ENCODE data around the gene SYNPO. TPM values are rescaled to one million over a fixed set of nuclear protein-coding genes. Genes with fewer than 3 reads are reported as not detected.
A peak's percentile ranks its signal among the peaks of the same experiment; 100 is the strongest.

The SYNPO gene
- total and polyA plus RNA-seq, 2 experiments from 2014 or later, result 7.1 to 8.4 TPM

- no peaks in the 10 kb centered on the region for H3K36me3 ChIP-seq (replicated peaks; ENCODE audit: insufficient read depth, low read depth)
Observed at GRCh38 chr5:150622157-150622556, 18.3 kb upstream of the SYNPO start.

GRCh38 chr5:150623152-150623877 is 17.1 kb upstream of the SYNPO start:
- 75% methylated on average over 7 of the region's 7 CpGs for WGBS (ENCODE audit: low lambda C conversion rate, missing lambda C conversion rate)
- no peak for DNase-seq (ENCODE audit: low spot score)
- Histone ChIP-seq H3K4me2 (no peak overlapping the region), H3K27ac (no peak overlapping the region), H3K27me3 (no peaks in the 10 kb centered on the region), H3K79me2 (peaks cover 8% of the 10 kb centered on the region), H4K20me1 (ENCODE audit: insufficient read depth, poor library complexity, severe bottlenecking) (no peaks in the 10 kb centered on the region), H3K9me3 (ENCODE audit: low read depth) (no peaks in the 10 kb centered on the region), H3K4me3 (no peak overlapping the region), H3K4me1 (ENCODE audit: insufficient read depth) (peaks cover 30% of the 10 kb centered on the region), H3K9me2 (replicated peaks; ENCODE audit: insufficient read depth) (no peaks in the 10 kb centered on the region), H3K36me3 (replicated peaks; ENCODE audit: insufficient read depth, low read depth) (no peaks in the 10 kb centered on the region), H2AFZ (no peak overlapping the region)
- TF ChIP-seq EZH2phosphoT487 (IDR thresholded peaks at IDR 0.05; ENCODE audit: low read depth, severe bottlenecking, unreplicated experiment), result no peak
- no peak for TF ChIP-seq EZH2 (IDR thresholded peaks at IDR 0.05; ENCODE audit: borderline replicate concordance)
- no peak for TF ChIP-seq CTCF (IDR thresholded peaks at IDR 0.05; ENCODE audit: poor library complexity)

More at GRCh38 chr5:150622157-150622556, 18.3 kb upstream of the SYNPO start:
- Histone ChIP-seq H3K79me2 (peaks cover 8% of the 10 kb centered on the region), H3K4me3 (no peak overlapping the region), H3K9me3 (ENCODE audit: low read depth) (no peaks in the 10 kb centered on the region), H3K9me2 (replicated peaks; ENCODE audit: insufficient read depth) (no peaks in the 10 kb centered on the region), H4K20me1 (ENCODE audit: insufficient read depth, poor library complexity, severe bottlenecking) (no peaks in the 10 kb centered on the region), H3K27ac (no peak overlapping the region), H3K4me2 (no peak overlapping the region), H3K4me1 (ENCODE audit: insufficient read depth) (peaks cover 42% of the 10 kb centered on the region), H3K27me3 (no peaks in the 10 kb centered on the region), H2AFZ (no peak overlapping the region)
- WGBS (ENCODE audit: low lambda C conversion rate, missing lambda C conversion rate), result 66% methylated on average over 2 of the region's 2 CpGs
- no peak for DNase-seq (ENCODE audit: low spot score)
- no peak for TF ChIP-seq CTCF (IDR thresholded peaks at IDR 0.05; ENCODE audit: poor library complexity)
- TF ChIP-seq EZH2phosphoT487 (IDR thresholded peaks at IDR 0.05; ENCODE audit: low read depth, severe bottlenecking, unreplicated experiment), result no peak
- TF ChIP-seq EZH2 (IDR thresholded peaks at IDR 0.05; ENCODE audit: borderline replicate concordance), result no peak

GRCh38 chr5:150623878-150624216 is 16.6 kb upstream of the SYNPO start:
- Histone ChIP-seq H3K27ac (peak overlapping the region; percentile 15), H3K9me2 (replicated peaks; ENCODE audit: insufficient read depth) (no peaks in the 10 kb centered on the region), H3K4me3 (no peak overlapping the region), H3K9me3 (ENCODE audit: low read depth) (no peaks in the 10 kb centered on the region), H2AFZ (peak overlapping the region; percentile 37), H4K20me1 (ENCODE audit: insufficient read depth, poor library complexity, severe bottlenecking) (no peaks in the 10 kb centered on the region), H3K4me2 (peak overlapping the region; percentile 99), H3K27me3 (no peaks in the 10 kb centered on the region), H3K4me1 (ENCODE audit: insufficient read depth) (peaks cover 26% of the 10 kb centered on the region), H3K36me3 (replicated peaks; ENCODE audit: insufficient read depth, low read depth) (no peaks in the 10 kb centered on the region), H3K79me2 (peaks cover 8% of the 10 kb centered on the region)
- no peak for DNase-seq (ENCODE audit: low spot score)
- 80% methylated on average over 5 of the region's 5 CpGs for WGBS (ENCODE audit: low lambda C conversion rate, missing lambda C conversion rate)
- TF ChIP-seq CTCF (IDR thresholded peaks at IDR 0.05; ENCODE audit: poor library complexity) (no peak), EZH2 (IDR thresholded peaks at IDR 0.05; ENCODE audit: borderline replicate concordance) (no peak), EZH2phosphoT487 (IDR thresholded peaks at IDR 0.05; ENCODE audit: low read depth, severe bottlenecking, unreplicated experiment) (no peak)

All from hepatocyte (in vitro differentiated cells).